ENCODE measurements around the gene KRT15.

GRCh38 chr17:41500131-41500911 lies 18.4 kb downstream of the KRT15 start:
- no peak for TF ChIP-seq CTCF (optimal IDR thresholded peaks at IDR 0.05 in 1 of 3, IDR thresholded peaks at IDR 0.05 in 1 of 3, conservative IDR thresholded peaks at IDR 0.05 in 1 of 3; ENCODE audit: extremely low read depth in 1 of 3, insufficient read depth in 2 of 3, low read length in 3 of 3)
- TF ChIP-seq EZH2 (IDR thresholded peaks at IDR 0.05; ENCODE audit: low read length): no peak
